AG04450 (cell line): ENCODE measurements around the gene CCDC57. TPM values are rescaled to one million over a fixed set of nuclear protein-coding genes. Genes with fewer than 3 reads are reported as not detected.

Experiments
- CTCF ChIA-PET: fragments of 300-600, 350-600 bp; formaldehyde crosslinking; extraction: SDS; loops from one replicate; lab custom pipeline; 2022; ENCODE audit warnings: antibody characterized with exemption, inconsistent platforms; lab: Charles Lee
- POLR2A ChIA-PET: fragments of 350-600 bp; formaldehyde crosslinking; extraction: SDS; loops from one replicate; lab custom pipeline; 2021; ENCODE audit warnings: antibody characterized with exemption, inconsistent platforms; lab: Yijun Ruan, JAX
- DNase-seq: peaks from one replicate; pipeline ENCODE4 v3.0.0-alpha.2; 2011; ENCODE audit warnings: low read depth, low spot score
- H3K27ac ChIP-seq: one replicate; pipeline ENCODE4 v1.5.1; 2012; ENCODE audit warnings: low read depth, low read length, control low read depth
- H3K27me3 ChIP-seq: one replicate; pipeline ENCODE4 v1.6.0; 2012; ENCODE audit warnings: low read length; ENCODE audit not compliant: control insufficient read depth, insufficient read depth
- H3K4me3 ChIP-seq: 2 replicates; pipeline ENCODE4 v1.5.1; 2011; ENCODE audit warnings: mild to moderate bottlenecking, low read depth, low read length, control low read depth
- H3K9me3 ChIP-seq: 2 replicates; pipeline ENCODE4 v1.5.1; 2012; ENCODE audit warnings: low read length; ENCODE audit not compliant: control insufficient read depth, insufficient read depth
- polyA plus RNA-seq: library from polyadenylated mRNA; depleted of rRNA; stranded (reverse); fragments of >200 nt; gene quantifications from 2 replicates; pipeline ENCODE4 v1.2.3, GENCODE V29; 2011
- TF ChIP-seq, protein P1 (sequence below): IDR thresholded peaks from 2 replicates; pipeline ENCODE4 v1.5.1; 2011; ENCODE audit warnings: low read depth, low read length, control low read depth, inconsistent platforms

Gene CCDC57
- polyA plus RNA-seq, 1 experiment: 11.1 TPM

DNA sequence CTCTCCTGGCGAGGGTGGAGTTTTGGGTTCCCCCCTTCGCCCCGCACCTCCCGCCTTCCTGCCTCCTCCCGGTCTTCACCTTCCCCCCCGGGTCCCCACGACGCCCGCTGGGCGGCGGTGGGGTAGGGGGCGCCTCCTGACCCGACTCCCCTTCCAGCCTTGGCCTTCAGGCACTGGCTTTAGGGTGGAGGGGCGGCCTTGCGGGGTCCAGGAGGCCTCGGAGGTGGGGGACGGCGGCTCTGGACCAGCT, 18.6 kb upstream of the CCDC57 start:
- H3K27ac ChIP-seq: peak overlapping the region; percentile 39
- TF ChIP-seq, protein P1, sequence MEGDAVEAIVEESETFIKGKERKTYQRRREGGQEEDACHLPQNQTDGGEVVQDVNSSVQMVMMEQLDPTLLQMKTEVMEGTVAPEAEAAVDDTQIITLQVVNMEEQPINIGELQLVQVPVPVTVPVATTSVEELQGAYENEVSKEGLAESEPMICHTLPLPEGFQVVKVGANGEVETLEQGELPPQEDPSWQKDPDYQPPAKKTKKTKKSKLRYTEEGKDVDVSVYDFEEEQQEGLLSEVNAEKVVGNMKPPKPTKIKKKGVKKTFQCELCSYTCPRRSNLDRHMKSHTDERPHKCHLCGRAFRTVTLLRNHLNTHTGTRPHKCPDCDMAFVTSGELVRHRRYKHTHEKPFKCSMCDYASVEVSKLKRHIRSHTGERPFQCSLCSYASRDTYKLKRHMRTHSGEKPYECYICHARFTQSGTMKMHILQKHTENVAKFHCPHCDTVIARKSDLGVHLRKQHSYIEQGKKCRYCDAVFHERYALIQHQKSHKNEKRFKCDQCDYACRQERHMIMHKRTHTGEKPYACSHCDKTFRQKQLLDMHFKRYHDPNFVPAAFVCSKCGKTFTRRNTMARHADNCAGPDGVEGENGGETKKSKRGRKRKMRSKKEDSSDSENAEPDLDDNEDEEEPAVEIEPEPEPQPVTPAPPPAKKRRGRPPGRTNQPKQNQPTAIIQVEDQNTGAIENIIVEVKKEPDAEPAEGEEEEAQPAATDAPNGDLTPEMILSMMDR: no peak
- CTCF ChIA-PET: no interaction called here
- POLR2A ChIA-PET: interaction anchor here (0.6 to 1.0 kb wide), 3 partner anchors 12 to 132 kb away, joined by 3 read pairs; no protein-coding TSS in a partner anchor
- no peak for DNase-seq
- no peaks in the 10 kb centered on the region; the same call in 1 of the 2 replicates for H3K9me3 ChIP-seq
- H3K27me3 ChIP-seq: no peaks in the 10 kb centered on the region
- peak overlapping the region; percentile 76 for H3K4me3 ChIP-seq

DNA sequence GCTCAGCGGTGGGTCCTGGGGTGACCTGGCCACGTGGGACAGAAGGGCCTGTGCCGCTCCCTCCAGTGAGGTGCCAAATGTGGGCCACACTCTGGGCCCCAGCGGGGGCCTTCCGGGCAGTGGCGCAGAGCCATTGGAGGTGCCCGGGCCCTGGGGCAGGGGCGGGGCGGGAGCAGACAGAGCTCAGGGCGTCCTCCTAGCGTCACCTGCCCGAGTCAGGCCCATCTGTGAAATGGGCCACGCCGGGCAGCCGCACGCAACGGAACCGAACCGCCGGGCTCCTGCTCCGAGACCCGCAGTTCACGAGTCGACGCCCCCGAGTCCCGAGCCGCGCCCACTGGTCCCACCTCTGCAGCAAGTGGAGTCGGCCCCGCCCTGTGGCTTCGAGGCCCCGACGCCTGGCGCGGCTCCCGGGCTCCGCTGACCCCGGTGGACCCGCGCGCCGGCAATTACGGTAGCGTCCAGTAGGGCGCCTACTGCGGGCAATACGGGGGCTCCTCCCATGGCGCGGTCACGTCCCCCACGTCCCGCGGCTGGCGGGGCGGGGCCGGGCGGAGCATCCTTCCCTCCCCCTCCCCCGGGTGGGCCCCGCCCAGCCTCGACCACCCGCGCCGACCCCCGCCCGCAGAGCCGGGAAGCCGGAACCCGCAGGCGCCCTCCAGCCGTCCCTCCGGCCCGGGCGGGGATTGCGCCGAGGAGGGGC, 18.1 kb upstream of the CCDC57 start:
- peak overlapping the region; percentile 76 for H3K4me3 ChIP-seq
- TF ChIP-seq, protein P1: peak; percentile 42
- CTCF ChIA-PET: interaction anchor here (0.6 kb wide), 1 partner anchor 12 kb away, joined by 3 read pairs; no protein-coding TSS in a partner anchor
- POLR2A ChIA-PET: interaction anchor here (0.6 to 1.0 kb wide), 4 partner anchors 12 to 309 kb away, joined by 3 to 4 read pairs (median 3); no protein-coding TSS in a partner anchor
- H3K27ac ChIP-seq: peak overlapping the region; percentile 39
- no peak for DNase-seq
- H3K9me3 ChIP-seq: no peaks in the 10 kb centered on the region; the same call in 1 of the 2 replicates
- no peaks in the 10 kb centered on the region for H3K27me3 ChIP-seq

DNA sequence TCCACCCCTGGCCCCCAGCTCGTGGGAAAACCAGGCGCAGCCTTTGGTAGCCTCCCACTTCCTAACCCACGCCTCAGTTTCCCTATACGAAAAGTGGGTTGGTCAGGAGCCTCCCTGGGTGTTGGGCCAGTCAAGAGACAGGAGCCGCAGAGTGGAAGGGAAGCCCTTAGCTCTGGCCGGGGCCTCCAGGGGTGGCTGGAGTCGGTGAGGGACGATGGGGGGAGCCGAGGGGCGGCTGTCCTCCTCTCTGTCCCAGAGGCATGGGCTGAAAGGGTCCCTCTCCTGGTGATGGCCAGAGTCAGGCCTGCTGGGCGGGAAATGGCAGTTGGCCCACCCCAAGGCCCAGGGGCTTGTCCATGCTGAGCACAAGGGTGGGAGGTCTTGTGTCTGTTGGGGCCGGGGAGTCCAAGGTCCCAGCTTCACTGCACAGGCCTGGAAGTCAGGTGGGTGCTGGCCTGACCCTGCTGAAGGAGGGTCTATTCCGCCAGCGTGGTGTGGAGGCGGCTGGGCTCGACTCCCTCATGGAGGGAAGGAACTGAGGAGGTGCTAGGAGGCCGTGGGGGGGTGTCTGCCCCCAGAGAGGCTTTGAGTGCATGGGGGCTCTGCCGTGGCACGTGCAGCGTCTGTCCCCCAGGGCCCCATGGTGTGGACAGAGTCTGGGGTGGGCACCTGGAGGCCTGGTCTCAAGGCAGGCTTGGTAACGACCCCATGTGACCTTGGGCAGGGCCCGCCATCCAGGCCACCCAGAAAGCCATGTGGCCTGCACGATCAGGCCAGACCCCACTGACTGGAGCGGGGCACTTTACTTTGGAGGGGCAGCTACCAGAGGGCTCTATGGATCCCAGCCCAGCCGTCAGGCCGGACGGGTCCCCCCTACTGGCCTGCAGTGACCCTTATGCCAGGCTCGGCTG, 17.3 kb upstream of the CCDC57 start:
- no peak for DNase-seq
- Histone ChIP-seq H3K9me3 (no peaks in the 10 kb centered on the region; the same call in 1 of the 2 replicates), H3K27me3 (no peaks in the 10 kb centered on the region), H3K4me3 (peak overlapping the region; percentile 76), H3K27ac (peak overlapping the region; percentile 39)
- ChIA-PET POLR2A (interaction anchor here (0.6 to 1.7 kb wide), 6 partner anchors 17 to 310 kb away, joined by 3 to 16 read pairs (median 5); partner anchors contain the start of genes CCDC57, DCXR and SECTM1), CTCF (interaction anchor here (0.6 to 1.2 kb wide), 2 partner anchors 12 to 24 kb away, joined by 3 to 6 read pairs; no protein-coding TSS in a partner anchor)
- TF ChIP-seq, protein P1: no peak

DNA sequence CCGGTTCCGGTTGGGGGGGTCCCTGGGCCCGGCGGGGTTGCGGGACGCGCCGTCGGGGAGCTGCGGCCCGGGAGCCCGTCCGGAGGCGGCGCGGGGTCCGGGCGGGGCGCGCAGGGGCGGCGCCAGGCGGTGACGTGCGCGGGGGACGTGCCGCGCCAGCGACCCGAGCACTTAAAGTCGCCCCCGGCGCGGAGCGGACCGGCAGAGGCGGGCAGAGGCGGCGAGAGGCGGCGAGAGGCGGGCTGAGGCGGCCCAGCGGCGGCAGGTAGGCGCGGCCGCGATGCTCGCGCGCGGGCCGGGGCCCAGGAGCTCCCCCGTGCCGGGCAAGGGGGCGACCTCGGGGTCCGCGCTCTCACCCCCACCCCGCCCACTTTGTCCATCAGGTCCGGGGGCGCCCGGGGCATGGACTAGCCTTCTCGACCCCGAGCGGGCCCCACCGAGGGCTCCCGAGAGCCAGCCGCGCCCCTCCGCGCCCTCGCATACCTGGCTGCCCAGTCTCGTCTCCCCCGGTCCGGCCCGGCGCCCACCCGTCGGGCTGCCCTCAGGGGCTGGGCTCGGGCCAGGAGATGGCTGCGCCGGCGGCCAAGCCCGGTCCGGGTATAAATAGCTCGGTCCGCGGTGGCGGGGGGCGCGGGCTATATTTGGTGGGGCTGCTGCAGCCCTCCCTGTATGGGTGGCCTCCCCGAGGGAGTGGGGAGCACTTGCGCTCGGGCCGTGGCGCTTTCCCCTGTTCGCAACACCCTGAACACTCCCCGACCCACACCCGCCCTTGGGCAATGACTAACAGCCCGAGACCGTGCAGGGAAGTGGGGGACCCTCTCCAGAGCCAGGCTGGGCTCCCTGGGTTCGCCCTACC, 16.4 kb upstream of the CCDC57 start, which contains the start of gene SLC16A3:
Gene SLC16A3 (plus strand): TSS at position 201 of the 856 bp plus-strand sequence. CDS start 6,967 bp downstream, outside the sequence.
- TF ChIP-seq, protein P1: no peak
- ChIA-PET CTCF (interaction anchor here (1.2 kb wide), 1 partner anchor 23 kb away, joined by 6 read pairs; no protein-coding TSS in a partner anchor), POLR2A (interaction anchor here (0.6 to 1.7 kb wide), 7 partner anchors 14 to 191 kb away, joined by 3 to 16 read pairs (median 5); partner anchors contain the start of genes CCDC57, DCXR and SECTM1)
- H3K4me3 ChIP-seq: peak within 1 kb of the TSS; percentile 76
- no peaks in the 10 kb centered on the region for H3K27me3 ChIP-seq
- H3K9me3 ChIP-seq: no peaks in the 10 kb centered on the region; the same call in 1 of the 2 replicates
- no peak for DNase-seq
- peak within 1 kb of the TSS; percentile 39 for H3K27ac ChIP-seq
